Neural cell (in vitro differentiated cells): ENCODE measurements around the gene GLRX. TPM values are rescaled to one million over a fixed set of nuclear protein-coding genes. Genes with fewer than 3 reads are reported as not detected.

Experiments
- H2AFZ ChIP-seq: fragments of 200-600, 300-800 bp; sonication (generic), shearing (Covaris generic); 2 replicates; pipeline ENCODE4 v1.6.0; 2014; ENCODE audit warnings: low read depth, mild to moderate bottlenecking, antibody characterized with exemption, low read length, moderate library complexity
- H3F3A ChIP-seq: fragments of 200-600 bp; shearing (Covaris generic); 2 replicates; pipeline ENCODE4 v1.6.1; 2016; ENCODE audit warnings: mild to moderate bottlenecking, moderate library complexity, mixed read lengths, antibody characterized with exemption, low read length; ENCODE audit not compliant: insufficient read depth, poor library complexity, severe bottlenecking
- H3K27ac ChIP-seq: fragments of 200-600, 300-800 bp; sonication (generic), shearing (Covaris generic); 2 replicates; pipeline ENCODE4 v1.5.1; 2014; ENCODE audit warnings: mild to moderate bottlenecking, low read length, moderate library complexity
- H3K27me3 ChIP-seq: fragments of 300-800, 200-600 bp; sonication (generic), shearing (Covaris generic); 2 replicates; pipeline ENCODE4 v1.6.0; 2014; ENCODE audit warnings: mild to moderate bottlenecking, low read depth, low read length, moderate library complexity; ENCODE audit not compliant: insufficient read depth
- H3K36me3 ChIP-seq: fragments of 300-800, 200-600 bp; sonication (generic), shearing (Covaris generic); 2 replicates; pipeline ENCODE4 v1.5.1; 2014; ENCODE audit warnings: mild to moderate bottlenecking, antibody characterized with exemption, low read length, moderate library complexity; ENCODE audit not compliant: insufficient read depth
- H3K4me2 ChIP-seq: fragments of 300-800, 200-600 bp; sonication (generic), shearing (Covaris generic); 2 replicates; pipeline ENCODE4 v1.6.0; 2014; ENCODE audit warnings: mild to moderate bottlenecking, low read length
- H3K4me3 ChIP-seq: fragments of 300-800, 200-600 bp; sonication (generic), shearing (Covaris generic); 2 replicates; pipeline ENCODE4 v1.5.1; 2014; ENCODE audit warnings: mild to moderate bottlenecking, low read length, moderate library complexity
- H3K79me2 ChIP-seq: fragments of 200-600 bp; shearing (Covaris generic); replicated peaks from 2 replicates; pipeline ENCODE4 v1.6.0; 2014; ENCODE audit warnings: mild to moderate bottlenecking, low read length, moderate library complexity; ENCODE audit not compliant: insufficient read depth
- H3K9ac ChIP-seq: fragments of 300-800, 200-600 bp; sonication (generic), shearing (Covaris generic); 2 replicates; pipeline ENCODE4 v1.6.1; 2016; ENCODE audit warnings: mild to moderate bottlenecking, low read length, mixed read lengths
- H3K9me2 ChIP-seq: fragments of 200-600 bp; shearing (Covaris generic); 2 replicates; pipeline ENCODE4 v1.6.1; 2016; ENCODE audit warnings: mild to moderate bottlenecking, low read length, mixed read lengths; ENCODE audit not compliant: insufficient read depth
- H3K9me3 ChIP-seq: fragments of 200-600, 300-800 bp; sonication (generic), shearing (Covaris generic); 2 replicates; pipeline ENCODE4 v1.6.1; 2016; ENCODE audit warnings: mild to moderate bottlenecking, mixed run types, low read length, moderate library complexity, mixed read lengths
- H4K20me1 ChIP-seq: fragments of 200-600 bp; shearing (Covaris generic); 2 replicates; pipeline ENCODE4 v1.6.1; 2016; ENCODE audit warnings: mild to moderate bottlenecking, mixed run types; ENCODE audit not compliant: insufficient read depth
- CTCF ChIP-seq: fragments of 450-650 bp; IDR thresholded peaks from 2 replicates; pipeline ENCODE4 v1.5.1; 2014; ENCODE audit warnings: antibody characterized with exemption, mild to moderate bottlenecking, moderate library complexity; ENCODE audit not compliant: poor library complexity, severe bottlenecking
- EP300 ChIP-seq: fragments of 450-650 bp; conservative IDR thresholded peaks from 2 replicates; pipeline ENCODE4 v1.6.1; 2014; ENCODE audit warnings: antibody characterized with exemption, mild to moderate bottlenecking, moderate library complexity; ENCODE audit not compliant: poor library complexity, severe bottlenecking
- EZH2 ChIP-seq: fragments of 200-600, 300-800 bp; shearing (Covaris generic), sonication (generic); IDR thresholded peaks from 2 replicates; pipeline ENCODE4 v1.6.1; 2014; ENCODE audit warnings: antibody characterized with exemption, low read length, borderline replicate concordance, mild to moderate bottlenecking; ENCODE audit not compliant: insufficient read depth, poor library complexity, severe bottlenecking
- MXI1 ChIP-seq: fragments of 450-650 bp; conservative IDR thresholded peaks from 2 replicates; pipeline ENCODE4 v1.6.1; 2014; ENCODE audit warnings: antibody characterized with exemption, mild to moderate bottlenecking; ENCODE audit not compliant: poor library complexity, severe bottlenecking
- POLR2AphosphoS5 ChIP-seq: IDR thresholded peaks from 2 replicates; pipeline ENCODE4 v1.6.1; 2012
- RAD21 ChIP-seq: fragments of 450-650 bp; conservative IDR thresholded peaks from 2 replicates; pipeline ENCODE4 v1.6.1; 2014; ENCODE audit warnings: antibody characterized with exemption, mild to moderate bottlenecking, moderate library complexity
- REST ChIP-seq: IDR thresholded peaks from 2 replicates; pipeline ENCODE4 v1.6.1; 2012; ENCODE audit warnings: borderline replicate concordance
- SMC3 ChIP-seq: fragments of 450-650 bp; conservative IDR thresholded peaks from 2 replicates; pipeline ENCODE4 v1.6.1; 2014; ENCODE audit warnings: antibody characterized with exemption, mild to moderate bottlenecking, moderate library complexity; ENCODE audit not compliant: poor library complexity
- TAF1 ChIP-seq: IDR thresholded peaks from 2 replicates; pipeline ENCODE4 v1.6.1; 2012; ENCODE audit warnings: low read depth
- polyA plus RNA-seq: library from polyadenylated mRNA; depleted of rRNA; stranded (reverse); fragments of >200 nt; gene quantifications from 2 replicates; pipeline ENCODE4 v1.2.3, GENCODE V29; 2014

GLRX gene
- polyA plus RNA-seq, 1 donor from 2014 or later, result 54.0 TPM

- no peaks in the 10 kb centered on the region for H3K9me3 ChIP-seq
- no peak overlapping the region for H2AFZ ChIP-seq
- H3K4me3 ChIP-seq, result no peak overlapping the region
- no peaks in the 10 kb centered on the region for H3K27me3 ChIP-seq
- H3K27ac ChIP-seq, result no peak overlapping the region
- H3K9ac ChIP-seq, result no peak overlapping the region
- no peak overlapping the region for H3K4me2 ChIP-seq
- no peaks in the 10 kb centered on the region for H4K20me1 ChIP-seq
- no peaks in the 10 kb centered on the region for H3F3A ChIP-seq
- H3K9me2 ChIP-seq, result no peaks in the 10 kb centered on the region
- TF ChIP-seq EZH2 (no peak), REST (no peak), SMC3 (no peak), POLR2AphosphoS5 (no peak), CTCF (no peak), EP300 (no peak), RAD21 (no peak), MXI1 (no peak), TAF1 (no peak)
- no peaks in the 10 kb centered on the region for H3K79me2 ChIP-seq
- H3K36me3 ChIP-seq, result no peaks in the 10 kb centered on the region
Measured at GRCh38 chr5:95843733-95844223, 21.3 kb upstream of the GLRX start.

GRCh38 chr5:95842854-95843544 lies 20.5 kb upstream of the GLRX start:
- Histone ChIP-seq H3K9me3 (no peaks in the 10 kb centered on the region), H3K27ac (no peak overlapping the region), H3K36me3 (no peaks in the 10 kb centered on the region), H4K20me1 (no peaks in the 10 kb centered on the region), H3K4me3 (no peak overlapping the region), H3K9ac (no peak overlapping the region), H3K9me2 (no peaks in the 10 kb centered on the region), H3K4me2 (no peak overlapping the region), H2AFZ (no peak overlapping the region), H3K27me3 (no peaks in the 10 kb centered on the region), H3K79me2 (no peaks in the 10 kb centered on the region), H3F3A (no peaks in the 10 kb centered on the region)
- TF ChIP-seq EZH2 (no peak), RAD21 (no peak), SMC3 (no peak), REST (no peak), EP300 (no peak), TAF1 (no peak), POLR2AphosphoS5 (no peak), CTCF (no peak), MXI1 (no peak)
